Endothelial cell of umbilical vein (primary cell): ENCODE results near the gene KCTD5. TPM values are rescaled to one million over a fixed set of nuclear protein-coding genes. Genes with fewer than 3 reads are reported as not detected.

Experiments
- BruUV-seq: library from RNA; stranded (reverse); fragments of 400-500 nt; replicated peaks from 2 replicates; lab custom pipeline; 2021; lab: Mats Ljungman, UMichigan
- CTCF ChIA-PET: fragments of 300-600, 350-600 bp; sonication (Branson Sonifier 250); formaldehyde crosslinking; loops from one replicate; lab custom pipeline; 2021; ENCODE audit warnings: antibody characterized with exemption, inconsistent platforms; lab: Charles Lee
- POLR2A ChIA-PET: fragments of 300-600, 350-600 bp; sonication (Branson Sonifier 250); formaldehyde crosslinking; loops from one replicate; lab custom pipeline; 2021; ENCODE audit warnings: antibody characterized with exemption, inconsistent platforms; lab: Charles Lee
- DNase-seq: peaks from one replicate; pipeline ENCODE4 v3.0.0-alpha.2; 2011; ENCODE audit warnings: low read depth, low spot score
- FAIRE-seq: peaks from 2 replicates; lab custom pipeline; 2011; peaks lifted over from hg19 to GRCh38; lab: Jason Lieb, UNC
- H2AFZ ChIP-seq: 2 replicates; pipeline ENCODE4 v1.6.0; 2012; ENCODE audit warnings: low read depth, low read length, control low read depth, inconsistent platforms
- H3K27ac ChIP-seq: 2 replicates; pipeline ENCODE4 v1.5.1; 2011; ENCODE audit warnings: low read depth, mild to moderate bottlenecking, control low read depth, low read length, moderate library complexity; ENCODE audit not compliant: insufficient read depth
- H3K27me3 ChIP-seq, 2 experiments: 2 replicates each; pipeline versions ENCODE4 v1.6.0 to v1.6.1; 2011; ENCODE audit warnings: low read length in 2 of 2, mixed read lengths in 1 of 2; ENCODE audit not compliant: control insufficient read depth in 2 of 2, insufficient read depth in 2 of 2
- H3K36me3 ChIP-seq, 2 experiments: 2 replicates in 1 of 2; 3 replicates in 1 of 2; pipeline ENCODE4 v1.5.1; 2011; ENCODE audit warnings: low read length in 2 of 2, mild to moderate bottlenecking in 1 of 2, moderate library complexity in 1 of 2; ENCODE audit not compliant: control insufficient read depth in 2 of 2, insufficient read depth in 2 of 2; ENCODE audit errors: extremely low read depth in 1 of 2
- H3K4me1 ChIP-seq: 3 replicates; pipeline ENCODE4 v1.5.1; 2011; ENCODE audit warnings: mild to moderate bottlenecking, low read length; ENCODE audit not compliant: control insufficient read depth, insufficient read depth; ENCODE audit errors: extremely low read depth
- H3K4me2 ChIP-seq: 2 replicates; pipeline ENCODE4 v1.6.1; 2011; ENCODE audit warnings: low read length, control low read depth, mixed read lengths; ENCODE audit not compliant: insufficient read depth
- H3K4me3 ChIP-seq, 3 experiments: fragments of 200-600 bp in 1 of 3; sonication (generic), shearing (Covaris generic) in 1 of 3; replicated peaks in 1 of 3; 2 replicates each; pipeline ENCODE4 v1.5.1; 2011 to 2016; ENCODE audit warnings: control low read depth in 3 of 3, low read length in 3 of 3, mild to moderate bottlenecking in 2 of 3, inconsistent platforms in 1 of 3, low read depth in 1 of 3, moderate library complexity in 1 of 3; ENCODE audit not compliant: insufficient read depth in 1 of 3
- H3K79me2 ChIP-seq: 2 replicates; pipeline ENCODE4 v1.6.0; 2012; ENCODE audit warnings: low read length, inconsistent platforms; ENCODE audit not compliant: control insufficient read depth, insufficient read depth
- H3K9ac ChIP-seq: replicated peaks from 2 replicates; pipeline ENCODE3; 2011; ENCODE audit warnings: low read length, control low read depth; ENCODE audit not compliant: insufficient read depth; ENCODE audit errors: extremely low read depth
- H3K9me1 ChIP-seq: replicated peaks from 3 replicates; pipeline ENCODE4 v1.6.0; 2011; ENCODE audit warnings: mild to moderate bottlenecking, low read length; ENCODE audit not compliant: control insufficient read depth, insufficient read depth; ENCODE audit errors: extremely low read depth
- H3K9me3 ChIP-seq: replicated peaks from 2 replicates; pipeline ENCODE4 v1.5.1; 2012; ENCODE audit warnings: low read length, inconsistent platforms; ENCODE audit not compliant: control insufficient read depth, insufficient read depth
- H4K20me1 ChIP-seq: replicated peaks from 2 replicates; pipeline ENCODE3; 2011; ENCODE audit warnings: mild to moderate bottlenecking, low read length; ENCODE audit not compliant: control insufficient read depth, insufficient read depth; ENCODE audit errors: extremely low read depth
- EZH2 ChIP-seq: IDR thresholded peaks from 2 replicates; pipeline ENCODE4 v1.6.1; 2012; ENCODE audit warnings: borderline replicate concordance, low read depth, mild to moderate bottlenecking, moderate library complexity, low read length, inconsistent platforms; ENCODE audit not compliant: severe bottlenecking
- FOS ChIP-seq: IDR thresholded peaks from 2 replicates; pipeline ENCODE4 v1.6.1; 2011; ENCODE audit warnings: mild to moderate bottlenecking, low read length, moderate library complexity, borderline replicate concordance; ENCODE audit not compliant: insufficient read depth
- GATA2 ChIP-seq: IDR thresholded peaks from 2 replicates; pipeline ENCODE4 v1.7.0; 2011; ENCODE audit warnings: low read depth, mild to moderate bottlenecking, moderate library complexity, mixed read lengths, low read length; ENCODE audit not compliant: insufficient read length, insufficient read depth
- JUN ChIP-seq: IDR thresholded peaks from 2 replicates; pipeline ENCODE4 v1.6.1; 2011; ENCODE audit warnings: borderline replicate concordance, low read depth; ENCODE audit not compliant: insufficient read length, insufficient read depth
- MAX ChIP-seq: IDR thresholded peaks from 2 replicates; pipeline ENCODE4 v1.6.1; 2011; ENCODE audit not compliant: insufficient read depth, insufficient read length
- MYC ChIP-seq: IDR thresholded peaks from one replicate; pipeline ENCODE4 v1.6.1; 2011; ENCODE audit warnings: mild to moderate bottlenecking, low read depth, low read length
- POLR2A ChIP-seq: IDR thresholded peaks from 2 replicates; pipeline ENCODE4 v1.6.1; 2012; ENCODE audit warnings: low read depth, mild to moderate bottlenecking, control low read depth, low read length
- POLR2AphosphoS5 ChIP-seq: IDR thresholded peaks from 2 replicates; pipeline ENCODE4 v1.6.1; 2012; ENCODE audit warnings: low read depth, mild to moderate bottlenecking, control low read depth, low read length, moderate library complexity; ENCODE audit not compliant: insufficient read depth
- dilution Hi-C: fragments of 300-500 bp; cut with MboI; formaldehyde crosslinking; loops from one replicate; pipeline ENCODE4 v1.15.0; 2019; ENCODE audit warnings: low sequenced_read_pairs; ENCODE audit not compliant: extremely low pct_ligation_motif_present
- intact Hi-C: fragments of 100-400 bp; cut with micrococcal nuclease; formaldehyde crosslinking; loops from one replicate; pipeline ENCODE4 v1.10.0; 2022
- polyA plus RNA-seq, 4 experiments: library from polyadenylated mRNA; depleted of rRNA in 3 of 4; stranded (reverse) in 3 of 4; unstranded in 1 of 4; fragments of >200 nt; gene quantifications; 2 replicates each; pipeline versions ENCODE4 v1.2.1 to v1.2.3, GENCODE V29; 2011 to 2012; ENCODE audit warnings: missing spikeins in 1 of 4
- total RNA-seq: library from RNA; stranded (reverse); gene quantifications from 2 replicates; pipeline ENCODE4 v1.2.3, GENCODE V29; 2021
- TF ChIP-seq, protein P1 (sequence below), 2 donors: IDR thresholded peaks; 1 replicate in 1 of 2; 2 replicates in 1 of 2; pipeline ENCODE4 v1.5.1; 2011; ENCODE audit warnings: low read length in 2 of 2, mild to moderate bottlenecking in 2 of 2, moderate library complexity in 2 of 2, control low read depth in 1 of 2, inconsistent platforms in 1 of 2, low read depth in 1 of 2; ENCODE audit not compliant: insufficient read depth in 1 of 2; ENCODE audit errors: extremely low read depth in 1 of 2

KCTD5 gene
- total and polyA plus RNA-seq, 2 donors (not counting 3 experiments of a cell fraction or from before 2014, with no cell fraction given) = 32.2 to 42.0 TPM

- peaks cover 0 to 22% of the 10 kb centered on the region in 2 experiments for H3K36me3 ChIP-seq
These were observed 26.7 kb downstream of the KCTD5 start for GRCh38 chr16:2708955-2709587.

More at GRCh38 chr16:2708955-2709587, 26.7 kb downstream of the KCTD5 start:
- intact Hi-C loops = no loop called here
- Histone ChIP-seq H3K4me2 (no peak overlapping the region), H2AFZ (no peak overlapping the region), H3K9me1 (no peaks in the 10 kb centered on the region), H4K20me1 (no peaks in the 10 kb centered on the region), H3K4me1 (no peaks in the 10 kb centered on the region), H3K9ac (no peak overlapping the region), H3K79me2 (no peaks in the 10 kb centered on the region), H3K9me3 (no peaks in the 10 kb centered on the region), H3K27ac (no peak overlapping the region), H3K4me3 (no peak overlapping the region), H3K27me3 (no peaks in the 10 kb centered on the region)
- POLR2A ChIA-PET = no interaction called here
- dilution Hi-C loops = no loop called here
- FAIRE-seq (no peak), DNase-seq (no peak)
- no TSS peak for BruUV-seq
- CTCF ChIA-PET = interaction anchor here (1.0 kb wide), 1 partner anchor 8 kb away, joined by 3 read pairs; no protein-coding TSS in a partner anchor
- no peak for TF ChIP-seq GATA2
- no peak for TF ChIP-seq EZH2
- TF ChIP-seq MYC = no peak
- TF ChIP-seq, protein P1, sequence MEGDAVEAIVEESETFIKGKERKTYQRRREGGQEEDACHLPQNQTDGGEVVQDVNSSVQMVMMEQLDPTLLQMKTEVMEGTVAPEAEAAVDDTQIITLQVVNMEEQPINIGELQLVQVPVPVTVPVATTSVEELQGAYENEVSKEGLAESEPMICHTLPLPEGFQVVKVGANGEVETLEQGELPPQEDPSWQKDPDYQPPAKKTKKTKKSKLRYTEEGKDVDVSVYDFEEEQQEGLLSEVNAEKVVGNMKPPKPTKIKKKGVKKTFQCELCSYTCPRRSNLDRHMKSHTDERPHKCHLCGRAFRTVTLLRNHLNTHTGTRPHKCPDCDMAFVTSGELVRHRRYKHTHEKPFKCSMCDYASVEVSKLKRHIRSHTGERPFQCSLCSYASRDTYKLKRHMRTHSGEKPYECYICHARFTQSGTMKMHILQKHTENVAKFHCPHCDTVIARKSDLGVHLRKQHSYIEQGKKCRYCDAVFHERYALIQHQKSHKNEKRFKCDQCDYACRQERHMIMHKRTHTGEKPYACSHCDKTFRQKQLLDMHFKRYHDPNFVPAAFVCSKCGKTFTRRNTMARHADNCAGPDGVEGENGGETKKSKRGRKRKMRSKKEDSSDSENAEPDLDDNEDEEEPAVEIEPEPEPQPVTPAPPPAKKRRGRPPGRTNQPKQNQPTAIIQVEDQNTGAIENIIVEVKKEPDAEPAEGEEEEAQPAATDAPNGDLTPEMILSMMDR (IDR thresholded peaks at IDR 0.05; ENCODE audit: extremely low read depth in 1 of 2, insufficient read depth in 1 of 2, low read depth in 1 of 2, low read length in 2 of 2) = no peak
- no peak for TF ChIP-seq FOS
- no peak for TF ChIP-seq MAX
- no peak for TF ChIP-seq POLR2A
- TF ChIP-seq POLR2AphosphoS5 = no peak
- no peak for TF ChIP-seq JUN
